GM12865 (cell line): ENCODE data around the gene DYNC1I1.

Experiments used
- DNase-seq: peaks from one replicate; pipeline ENCODE4 v3.0.0; 2010; ENCODE audit warnings: low read depth
- H3K4me3 ChIP-seq: 2 replicates; pipeline ENCODE4 v1.5.1; 2011; ENCODE audit warnings: mild to moderate bottlenecking, low read depth, low read length, control low read depth
- TF ChIP-seq, protein P1 (sequence below): IDR thresholded peaks from 2 replicates; pipeline ENCODE4 v1.5.1; 2011; ENCODE audit warnings: low read length, control low read depth, low read depth, inconsistent platforms; ENCODE audit not compliant: insufficient read depth; ENCODE audit errors: missing control alignments

Gene DYNC1I1

DNA sequence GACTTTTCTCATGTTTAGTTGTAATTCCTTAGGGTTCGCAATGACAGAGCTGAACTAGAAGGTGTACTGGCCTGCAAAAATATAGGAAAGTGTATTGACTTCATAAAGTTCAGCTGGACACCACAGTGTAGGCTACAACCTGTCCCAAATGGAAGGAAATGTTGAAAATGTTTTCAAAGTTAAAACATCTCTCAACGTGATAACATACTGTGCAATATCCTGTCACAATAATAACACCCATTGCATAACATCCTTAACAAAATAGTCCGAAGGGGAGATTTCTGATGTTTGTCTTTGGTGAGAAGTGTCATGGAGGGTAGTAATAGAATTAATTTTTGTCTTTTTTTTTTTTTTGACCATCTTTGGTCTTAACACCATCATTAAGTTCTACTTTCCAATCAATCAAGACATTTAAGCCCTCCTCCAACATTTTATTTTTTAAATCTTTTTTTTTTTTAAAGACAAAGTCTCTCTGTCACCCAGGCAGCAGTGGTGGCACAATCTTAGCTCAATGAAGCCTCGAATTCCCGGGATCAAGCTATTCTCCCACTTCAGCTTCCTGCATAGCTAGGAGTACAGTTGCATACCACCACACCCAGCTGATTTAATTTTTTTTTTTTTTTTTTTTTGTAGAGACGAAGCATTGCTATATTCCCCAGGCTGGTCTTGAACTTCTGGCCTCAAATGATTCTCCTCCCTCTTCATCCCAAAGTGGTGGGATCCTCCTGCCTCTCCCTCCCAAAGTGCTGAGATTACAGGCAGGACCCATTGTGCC, 45.7 kb downstream of the DYNC1I1 start:
- no peak for DNase-seq
- TF ChIP-seq, protein P1, sequence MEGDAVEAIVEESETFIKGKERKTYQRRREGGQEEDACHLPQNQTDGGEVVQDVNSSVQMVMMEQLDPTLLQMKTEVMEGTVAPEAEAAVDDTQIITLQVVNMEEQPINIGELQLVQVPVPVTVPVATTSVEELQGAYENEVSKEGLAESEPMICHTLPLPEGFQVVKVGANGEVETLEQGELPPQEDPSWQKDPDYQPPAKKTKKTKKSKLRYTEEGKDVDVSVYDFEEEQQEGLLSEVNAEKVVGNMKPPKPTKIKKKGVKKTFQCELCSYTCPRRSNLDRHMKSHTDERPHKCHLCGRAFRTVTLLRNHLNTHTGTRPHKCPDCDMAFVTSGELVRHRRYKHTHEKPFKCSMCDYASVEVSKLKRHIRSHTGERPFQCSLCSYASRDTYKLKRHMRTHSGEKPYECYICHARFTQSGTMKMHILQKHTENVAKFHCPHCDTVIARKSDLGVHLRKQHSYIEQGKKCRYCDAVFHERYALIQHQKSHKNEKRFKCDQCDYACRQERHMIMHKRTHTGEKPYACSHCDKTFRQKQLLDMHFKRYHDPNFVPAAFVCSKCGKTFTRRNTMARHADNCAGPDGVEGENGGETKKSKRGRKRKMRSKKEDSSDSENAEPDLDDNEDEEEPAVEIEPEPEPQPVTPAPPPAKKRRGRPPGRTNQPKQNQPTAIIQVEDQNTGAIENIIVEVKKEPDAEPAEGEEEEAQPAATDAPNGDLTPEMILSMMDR, result no peak
- H3K4me3 ChIP-seq, result no peak overlapping the region

GRCh38 chr7:95820778-95821177, 48.4 kb downstream of the DYNC1I1 start:
- TF ChIP-seq, protein P1, result no peak
- no peak overlapping the region for H3K4me3 ChIP-seq
- DNase-seq, result no peak

GRCh38 chr7:95822717-95823116, 50.4 kb downstream of the DYNC1I1 start:
- DNase-seq, result no peak
- TF ChIP-seq, protein P1, result no peak
- no peak overlapping the region for H3K4me3 ChIP-seq

GRCh38 chr7:95824616-95825015, 52.3 kb downstream of the DYNC1I1 start:
- TF ChIP-seq, protein P1, result no peak
- DNase-seq, result no peak

GRCh38 chr7:95828824-95829790, 56.8 kb downstream of the DYNC1I1 start:
- TF ChIP-seq, protein P1, result no peak
- no peak for DNase-seq
- H3K4me3 ChIP-seq, result no peak overlapping the region

More at GRCh38 chr7:95824616-95825015, 52.3 kb downstream of the DYNC1I1 start:
- H3K4me3 ChIP-seq, result no peak overlapping the region

- peak; percentile 46 for DNase-seq
- TF ChIP-seq, protein P1, result peak; percentile 45
- H3K4me3 ChIP-seq, result no peak overlapping the region
These were observed 68.9 kb downstream of the DYNC1I1 start for GRCh38 chr7:95840953-95841950.
